HG03520 (cell line): ENCODE data around the gene TMEM132C.

Experiments
- ATAC-seq: cut with Tn5 transposase; IDR thresholded peaks from one replicate; pipeline ENCODE4 v1.9.1; 2021; ENCODE audit warnings: mild to moderate bottlenecking, moderate library complexity; ENCODE audit not compliant: unreplicated experiment

Gene TMEM132C

GRCh38 chr12:128402486-128403243, 135.7 kb downstream of the TMEM132C start:
- no peak for ATAC-seq

- ATAC-seq = no peak
Measured at GRCh38 chr12:128408669-128409068, 141.7 kb downstream of the TMEM132C start.

- ATAC-seq = no peak
Measured at GRCh38 chr12:128415036-128415560, 148.1 kb downstream of the TMEM132C start.

GRCh38 chr12:128418944-128419343, 152.0 kb downstream of the TMEM132C start:
- no peak for ATAC-seq

- ATAC-seq = no peak
Measured at GRCh38 chr12:128420163-128420562, 153.2 kb downstream of the TMEM132C start.

GRCh38 chr12:128421375-128421774, 154.4 kb downstream of the TMEM132C start:
- no peak for ATAC-seq

- no peak for ATAC-seq
Measured at GRCh38 chr12:128423205-128423604, 156.2 kb downstream of the TMEM132C start.

GRCh38 chr12:128424931-128425431, 158.0 kb downstream of the TMEM132C start:
- ATAC-seq = no peak

- no peak for ATAC-seq
Measured at GRCh38 chr12:128425666-128426331, 158.8 kb downstream of the TMEM132C start.

GRCh38 chr12:128426511-128426910, 159.5 kb downstream of the TMEM132C start:
- no peak for ATAC-seq

- ATAC-seq = no peak
Measured at GRCh38 chr12:128439796-128440195, 172.8 kb downstream of the TMEM132C start.

GRCh38 chr12:128442096-128442495, 175.1 kb downstream of the TMEM132C start:
- no peak for ATAC-seq

GRCh38 chr12:128444598-128444997, 177.6 kb downstream of the TMEM132C start:
- no peak for ATAC-seq

- no peak for ATAC-seq
Measured at GRCh38 chr12:128445415-128446127, 178.6 kb downstream of the TMEM132C start.

GRCh38 chr12:128449146-128449894, 182.3 kb downstream of the TMEM132C start:
- ATAC-seq = no peak

- ATAC-seq = no peak
Measured at GRCh38 chr12:128450810-128451209, 183.8 kb downstream of the TMEM132C start.

GRCh38 chr12:128455851-128456250, 188.9 kb downstream of the TMEM132C start:
- ATAC-seq = no peak

GRCh38 chr12:128456922-128457321, 190.0 kb downstream of the TMEM132C start:
- ATAC-seq = no peak

- no peak for ATAC-seq
Measured at GRCh38 chr12:128458301-128458974, 191.5 kb downstream of the TMEM132C start.

- no peak for ATAC-seq
Measured at GRCh38 chr12:128459067-128459466, 192.1 kb downstream of the TMEM132C start.
